MM.1S (cell line): ENCODE results near the gene ABCA13.

Experiments
- CTCF ChIP-seq: fragments of 300-600 bp; sonication (generic); IDR thresholded peaks from 2 replicates; pipeline ENCODE4 v1.5.1; 2016; ENCODE audit warnings: antibody characterized with exemption, low read length, mixed read lengths
- EZH2 ChIP-seq: fragments of 300-600 bp; sonication (generic); optimal IDR thresholded peaks from 2 replicates; pipeline ENCODE3; 2017; ENCODE audit warnings: low read depth, mild to moderate bottlenecking, antibody characterized with exemption, low read length, mixed read lengths

GRCh38 chr7:48420206-48420605, 248.9 kb downstream of the ABCA13 start:
- TF ChIP-seq CTCF (no peak), EZH2 (no peak)
